Smooth muscle cell (in vitro differentiated cells): ENCODE measurements around the gene OTX1. TPM values are rescaled to one million over a fixed set of nuclear protein-coding genes. Genes with fewer than 3 reads are reported as not detected.

Experiments used
- DNase-seq: peaks from one replicate; lab custom pipeline; 2025; ENCODE audit not compliant: unreplicated experiment; lab: John Stamatoyannopoulos, UW
- H2AFZ ChIP-seq: fragments of 200-600 bp; sonication (generic); 2 replicates; pipeline ENCODE4 v1.6.0; 2016; ENCODE audit warnings: antibody characterized with exemption, low read depth, mild to moderate bottlenecking
- H3F3A ChIP-seq: fragments of 200-600 bp; sonication (generic); 2 replicates; pipeline ENCODE4 v1.6.0; 2017; ENCODE audit warnings: antibody characterized with exemption, low read depth
- H3K27ac ChIP-seq: fragments of 200-600 bp; sonication (generic); 2 replicates; pipeline ENCODE4 v1.5.1; 2016; ENCODE audit warnings: low read depth, mild to moderate bottlenecking
- H3K27me3 ChIP-seq: fragments of 200-600 bp; sonication (generic); 2 replicates; pipeline ENCODE4 v1.6.1; 2016; ENCODE audit warnings: low read depth, mild to moderate bottlenecking
- H3K36me3 ChIP-seq: fragments of 200-600 bp; sonication (generic); 2 replicates; pipeline ENCODE4 v1.5.1; 2016; ENCODE audit warnings: low read depth
- H3K4me1 ChIP-seq: fragments of 200-600 bp; sonication (generic); 2 replicates; pipeline ENCODE4 v1.5.1; 2016; ENCODE audit warnings: low read depth
- H3K4me2 ChIP-seq: fragments of 200-600 bp; sonication (generic); 2 replicates; pipeline ENCODE4 v1.6.0; 2016; ENCODE audit warnings: mild to moderate bottlenecking
- H3K4me3 ChIP-seq: fragments of 200-600 bp; sonication (generic); 2 replicates; pipeline ENCODE4 v1.5.1; 2016; ENCODE audit warnings: mild to moderate bottlenecking
- H3K79me2 ChIP-seq: fragments of 200-600 bp; sonication (generic); 2 replicates; pipeline ENCODE4 v1.6.0; 2016; ENCODE audit warnings: low read depth, mild to moderate bottlenecking
- H3K9ac ChIP-seq: fragments of 200-600 bp; sonication (generic); 2 replicates; pipeline ENCODE4 v1.6.0; 2016; ENCODE audit warnings: low read depth
- H3K9me3 ChIP-seq: fragments of 200-600 bp; sonication (generic); replicated peaks from 2 replicates; pipeline ENCODE4 v1.5.1; 2016; ENCODE audit warnings: low read depth
- H4K20me1 ChIP-seq: fragments of 200-600 bp; sonication (generic); 2 replicates; pipeline ENCODE4 v1.6.0; 2016; ENCODE audit warnings: low read depth
- WGBS: methylation state at CpG from one replicate; pipeline ENCODE4 v1.1.7; 2016; ENCODE audit warnings: low lambda C conversion rate; 5-methylcytosine and 5-hydroxymethylcytosine counted together
- polyA plus RNA-seq: library from polyadenylated mRNA; unstranded; fragments of >200 nt; fragmentation: Nextera tagmentation; extraction: Ambion mirVana; gene quantifications from 2 replicates; pipeline ENCODE4 v1.2.1, GENCODE V29; 2016
- total RNA-seq: library from RNA; depleted of rRNA; stranded (reverse); fragments of >200 nt; gene quantifications from 2 replicates; pipeline ENCODE4 v1.2.3, GENCODE V29; 2014
- TF ChIP-seq, protein P1 (sequence below): fragments of 200-600 bp; sonication (generic); IDR thresholded peaks from 2 replicates; pipeline ENCODE4 v1.5.1; 2017; ENCODE audit warnings: borderline replicate concordance, mild to moderate bottlenecking, antibody characterized with exemption; ENCODE audit not compliant: insufficient read depth, poor library complexity, severe bottlenecking

Gene OTX1
- total and polyA plus RNA-seq, 2 experiments from 2014 or later, result 0.35 TPM; not detected in 1

DNA sequence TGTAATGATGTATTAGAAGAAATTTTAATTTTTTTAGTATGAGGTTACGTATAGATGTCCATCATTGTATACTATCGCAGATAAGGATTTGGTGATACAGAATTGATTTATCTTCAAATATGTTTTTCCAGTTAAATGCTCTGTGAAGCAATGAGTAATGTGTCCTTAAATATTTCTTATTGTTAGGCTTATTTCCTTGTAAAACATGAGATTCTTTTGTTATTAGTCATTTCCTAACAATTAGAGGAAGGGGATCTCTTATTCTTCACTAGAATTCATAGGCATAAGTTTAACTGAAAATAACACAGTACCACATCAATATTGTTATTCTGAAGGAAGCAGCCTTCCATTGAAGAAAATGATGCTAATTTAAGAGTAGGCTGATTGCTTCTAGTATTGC is 15.5 kb upstream of the OTX1 start:
- Histone ChIP-seq H3K9me3 (no peaks in the 10 kb centered on the region), H3K9ac (no peak overlapping the region), H4K20me1 (no peaks in the 10 kb centered on the region), H2AFZ (no peak overlapping the region), H3K27ac (no peak overlapping the region), H3K4me1 (peaks cover 14% of the 10 kb centered on the region), H3K4me2 (no peak overlapping the region), H3K27me3 (no peaks in the 10 kb centered on the region), H3K36me3 (no peaks in the 10 kb centered on the region), H3K79me2 (no peaks in the 10 kb centered on the region), H3F3A (no peaks in the 10 kb centered on the region), H3K4me3 (no peak overlapping the region)
- 94% methylated on average over 2 of the region's 2 CpGs for WGBS
- TF ChIP-seq, protein P1, sequence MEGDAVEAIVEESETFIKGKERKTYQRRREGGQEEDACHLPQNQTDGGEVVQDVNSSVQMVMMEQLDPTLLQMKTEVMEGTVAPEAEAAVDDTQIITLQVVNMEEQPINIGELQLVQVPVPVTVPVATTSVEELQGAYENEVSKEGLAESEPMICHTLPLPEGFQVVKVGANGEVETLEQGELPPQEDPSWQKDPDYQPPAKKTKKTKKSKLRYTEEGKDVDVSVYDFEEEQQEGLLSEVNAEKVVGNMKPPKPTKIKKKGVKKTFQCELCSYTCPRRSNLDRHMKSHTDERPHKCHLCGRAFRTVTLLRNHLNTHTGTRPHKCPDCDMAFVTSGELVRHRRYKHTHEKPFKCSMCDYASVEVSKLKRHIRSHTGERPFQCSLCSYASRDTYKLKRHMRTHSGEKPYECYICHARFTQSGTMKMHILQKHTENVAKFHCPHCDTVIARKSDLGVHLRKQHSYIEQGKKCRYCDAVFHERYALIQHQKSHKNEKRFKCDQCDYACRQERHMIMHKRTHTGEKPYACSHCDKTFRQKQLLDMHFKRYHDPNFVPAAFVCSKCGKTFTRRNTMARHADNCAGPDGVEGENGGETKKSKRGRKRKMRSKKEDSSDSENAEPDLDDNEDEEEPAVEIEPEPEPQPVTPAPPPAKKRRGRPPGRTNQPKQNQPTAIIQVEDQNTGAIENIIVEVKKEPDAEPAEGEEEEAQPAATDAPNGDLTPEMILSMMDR, result no peak
- DNase-seq, result no peak

DNA sequence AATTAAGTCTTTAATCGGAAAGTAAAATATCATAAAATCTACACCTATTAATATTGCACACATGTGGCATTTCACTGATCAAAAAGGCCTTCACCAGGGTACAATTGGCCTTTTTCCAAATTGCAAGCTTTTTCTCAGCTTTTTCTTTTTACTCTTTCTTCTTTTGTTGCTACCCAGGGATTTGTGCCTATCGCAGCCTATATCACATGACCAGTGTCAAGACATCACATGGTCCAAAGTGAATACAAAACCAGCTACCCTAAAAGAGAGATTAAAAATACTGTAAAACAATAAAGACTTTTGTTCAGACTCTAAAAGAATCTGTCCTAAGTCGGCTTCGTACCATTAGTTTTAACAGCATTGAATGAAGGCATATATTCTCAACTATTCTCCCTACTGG is 15.0 kb upstream of the OTX1 start:
- no peaks in the 10 kb centered on the region for H3K36me3 ChIP-seq
- no peaks in the 10 kb centered on the region for H3K27me3 ChIP-seq
- no peaks in the 10 kb centered on the region for H4K20me1 ChIP-seq
- no peak overlapping the region for H3K27ac ChIP-seq
- H3K4me2 ChIP-seq, result no peak overlapping the region
- H3K9ac ChIP-seq, result no peak overlapping the region
- no peaks in the 10 kb centered on the region for H3K79me2 ChIP-seq
- H3F3A ChIP-seq, result no peaks in the 10 kb centered on the region
- H3K4me1 ChIP-seq, result peaks cover 14% of the 10 kb centered on the region
- 90% methylated on average over 4 of the region's 4 CpGs for WGBS
- no peak for DNase-seq
- no peak overlapping the region for H2AFZ ChIP-seq
- H3K4me3 ChIP-seq, result no peak overlapping the region
- H3K9me3 ChIP-seq, result no peaks in the 10 kb centered on the region
- TF ChIP-seq, protein P1, result no peak

DNA sequence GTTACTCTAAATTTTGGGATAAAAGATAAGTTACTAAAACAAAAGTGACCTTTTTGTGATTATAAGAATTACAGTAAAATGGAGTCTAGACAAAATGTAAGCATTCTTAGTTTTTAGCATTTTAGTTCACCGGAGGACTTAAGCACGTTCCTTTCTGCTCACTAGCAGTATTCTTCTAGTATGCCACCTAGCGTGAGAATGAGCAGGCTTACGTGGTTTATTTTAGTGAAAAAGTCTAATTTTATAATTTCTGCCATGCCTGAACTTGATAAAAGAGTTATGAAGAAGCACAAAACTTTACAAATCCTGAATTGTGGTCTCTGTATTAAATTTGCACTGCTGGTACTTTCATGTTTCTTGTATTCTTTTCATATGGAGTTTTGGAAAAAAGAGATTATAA is 12.6 kb upstream of the OTX1 start:
- H3K4me1 ChIP-seq, result peaks cover 31% of the 10 kb centered on the region
- H3F3A ChIP-seq, result no peaks in the 10 kb centered on the region
- no peaks in the 10 kb centered on the region for H3K79me2 ChIP-seq
- H3K4me3 ChIP-seq, result no peak overlapping the region
- TF ChIP-seq, protein P1, result no peak
- WGBS, result 88% methylated on average over 4 of the region's 4 CpGs
- no peak overlapping the region for H3K4me2 ChIP-seq
- H3K27me3 ChIP-seq, result peaks cover 14% of the 10 kb centered on the region
- no peak overlapping the region for H3K27ac ChIP-seq
- H3K36me3 ChIP-seq, result no peaks in the 10 kb centered on the region
- H2AFZ ChIP-seq, result no peak overlapping the region
- H3K9me3 ChIP-seq, result no peaks in the 10 kb centered on the region
- peaks cover 4% of the 10 kb centered on the region for H4K20me1 ChIP-seq
- DNase-seq, result no peak
- no peak overlapping the region for H3K9ac ChIP-seq

DNA sequence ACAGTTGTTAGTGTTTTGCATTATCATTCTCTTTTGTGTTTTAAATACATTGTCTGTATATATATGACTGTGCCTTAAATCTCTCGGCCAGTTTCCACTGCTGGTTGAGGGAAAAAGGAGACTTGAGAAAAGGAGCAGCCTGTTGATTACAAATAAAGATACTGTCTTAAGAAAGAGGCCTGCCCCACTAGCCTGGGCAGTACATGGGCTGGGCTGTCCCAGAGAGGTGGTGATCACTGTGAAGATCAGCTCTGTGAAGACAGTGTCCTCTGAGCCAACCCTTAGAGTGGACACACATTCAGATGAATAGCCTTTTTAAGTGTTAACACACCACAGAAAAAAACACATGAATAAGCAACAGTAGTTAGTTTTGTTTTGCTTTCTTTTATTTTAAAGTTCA is 10.0 kb upstream of the OTX1 start:
- no peak for DNase-seq
- peaks cover 23% of the 10 kb centered on the region for H3K4me1 ChIP-seq
- no peak overlapping the region for H3K9ac ChIP-seq
- H4K20me1 ChIP-seq, result peaks cover 26% of the 10 kb centered on the region
- no peaks in the 10 kb centered on the region for H3F3A ChIP-seq
- TF ChIP-seq, protein P1, result no peak
- H3K27me3 ChIP-seq, result peaks cover 38% of the 10 kb centered on the region
- H3K36me3 ChIP-seq, result no peaks in the 10 kb centered on the region
- no peak overlapping the region for H2AFZ ChIP-seq
- no peak overlapping the region for H3K4me3 ChIP-seq
- H3K79me2 ChIP-seq, result no peaks in the 10 kb centered on the region
- H3K27ac ChIP-seq, result no peak overlapping the region
- no peaks in the 10 kb centered on the region for H3K9me3 ChIP-seq
- 71% methylated on average over 1 of the region's 1 CpG for WGBS
- H3K4me2 ChIP-seq, result no peak overlapping the region
